A549 (cell line): ENCODE measurements around the gene AGBL2. TPM values are rescaled to one million over a fixed set of nuclear protein-coding genes. Genes with fewer than 3 reads are reported as not detected.
"Not testable (repeated sequence)": the region's sequence is repeated elsewhere in the genome, so short reads cannot be mapped to it uniquely, and the experiment has no call there.

Experiments used
- ATAC-seq, 2 experiments: fragments of 200-7000 bp in 1 of 2; fragments of >200 bp in 1 of 2; cut with Nextera tagmentation in 1 of 2; cut with Tn5 transposase in 1 of 2; 3 replicates each; pipeline versions ENCODE4 v1.8.0 to v1.9.1; 2018 to 2020; ENCODE audit warnings: mild to moderate bottlenecking in 1 of 2, moderate library complexity in 1 of 2
- CTCF ChIA-PET: fragments of 300-600 bp; sonication (Branson Sonifier 250); formaldehyde crosslinking; extraction: SDS; loops from one replicate; lab custom pipeline; 2021; ENCODE audit warnings: antibody characterized with exemption, inconsistent platforms; lab: Yijun Ruan, JAX
- POLR2A ChIA-PET: fragments of 350-600 bp; formaldehyde crosslinking; extraction: SDS; loops from one replicate; lab custom pipeline; 2021; ENCODE audit warnings: antibody characterized with exemption, inconsistent platforms; lab: Yijun Ruan, JAX
- DNase-seq, 2 experiments: peaks; one replicate each; pipeline versions ENCODE4 v3.0.0 to v3.0.0-alpha.2; 2011 to 2016; ENCODE audit warnings: low read depth in 1 of 2, low spot score in 1 of 2
- FAIRE-seq: peaks from 2 replicates; lab custom pipeline; 2011; peaks lifted over from hg19 to GRCh38; lab: Jason Lieb, UNC
- H3K27ac ChIP-seq, 2 experiments: fragments of >200 bp; sonication (Bioruptor Twin); formaldehyde crosslinking; 3 replicates each; pipeline ENCODE4 v1.5.1; 2016 to 2017
- H3K4me1 ChIP-seq: fragments of >200 bp; sonication (Bioruptor Twin); formaldehyde crosslinking; 3 replicates; pipeline ENCODE4 v1.6.1; 2016
- H3K4me2 ChIP-seq: fragments of >200 bp; sonication (Bioruptor Twin); formaldehyde crosslinking; 3 replicates; pipeline ENCODE4 v1.6.1; 2016
- H3K4me3 ChIP-seq: fragments of >200 bp; sonication (Bioruptor Twin); formaldehyde crosslinking; 3 replicates; pipeline ENCODE4 v1.5.1; 2016
- H3K9me3 ChIP-seq: fragments of >200 bp; sonication (Bioruptor Twin); formaldehyde crosslinking; 3 replicates; pipeline ENCODE4 v1.6.1; 2016
- ATOH8 ChIP-seq: fragments of 250-450 bp; sonication (Bioruptor Pico); IDR thresholded peaks from 2 replicates; pipeline ENCODE4 v1.5.0; 2020; ENCODE audit warnings: low read depth, mild to moderate bottlenecking, moderate library complexity
- BCL3 ChIP-seq: fragments of >200 bp; sonication (Bioruptor Twin); formaldehyde crosslinking; IDR thresholded peaks from 3 replicates; pipeline ENCODE4 v1.6.1; 2016
- BHLHE40 ChIP-seq: IDR thresholded peaks from 2 replicates; pipeline ENCODE4 v1.6.1; 2012; ENCODE audit warnings: low read depth, low read length, inconsistent platforms
- CBX2 ChIP-seq: fragments of 200-600 bp; sonication (generic); IDR thresholded peaks from 2 replicates; pipeline ENCODE4 v1.6.1; 2016; ENCODE audit warnings: low read depth, mild to moderate bottlenecking, borderline replicate concordance
- CHD4 ChIP-seq: fragments of 200-600 bp; sonication (generic); IDR thresholded peaks from 2 replicates; pipeline ENCODE4 v1.6.1; 2016; ENCODE audit warnings: antibody characterized with exemption, mild to moderate bottlenecking, borderline replicate concordance
- EHMT2 ChIP-seq: fragments of 200-600 bp; sonication (generic); IDR thresholded peaks from 2 replicates; pipeline ENCODE4 v1.6.1; 2016; ENCODE audit warnings: antibody characterized with exemption, low read depth, mild to moderate bottlenecking, moderate library complexity
- ELK1 ChIP-seq: fragments of 150-350 bp; IDR thresholded peaks from 2 replicates; pipeline ENCODE4 v1.6.1; 2014; ENCODE audit warnings: low read depth, mild to moderate bottlenecking, low read length
- FOSB ChIP-seq: fragments of 250-450 bp; sonication (Bioruptor Pico); IDR thresholded peaks from 2 replicates; pipeline ENCODE4 v1.5.0; 2020; ENCODE audit warnings: mild to moderate bottlenecking, moderate library complexity
- HDAC2 ChIP-seq: fragments of 200-600 bp; sonication (generic); IDR thresholded peaks from 2 replicates; pipeline ENCODE4 v1.6.1; 2016
- HOXA7 ChIP-seq: fragments of 250-450 bp; sonication (Bioruptor Pico); IDR thresholded peaks from 2 replicates; pipeline ENCODE4 v1.5.0; 2020; ENCODE audit warnings: mild to moderate bottlenecking, moderate library complexity
- HOXB13 ChIP-seq: fragments of 250-450 bp; sonication (Bioruptor Pico); IDR thresholded peaks from 2 replicates; pipeline ENCODE4 v1.5.0; 2020; ENCODE audit warnings: low read depth, mild to moderate bottlenecking, moderate library complexity
- KDM1A ChIP-seq: fragments of 200-600 bp; sonication (generic); IDR thresholded peaks from 2 replicates; pipeline ENCODE4 v1.6.1; 2016; ENCODE audit warnings: low read depth, mild to moderate bottlenecking
- MAZ ChIP-seq: fragments of 150-350 bp; IDR thresholded peaks from 2 replicates; pipeline ENCODE4 v1.6.1; 2014; ENCODE audit warnings: antibody characterized with exemption, low read depth, low read length, borderline replicate concordance
- MYC ChIP-seq: IDR thresholded peaks from 2 replicates; pipeline ENCODE4 v1.6.1; 2012; ENCODE audit warnings: mild to moderate bottlenecking, inconsistent platforms, low read length, improper control_type of control experiment, borderline replicate concordance
- NPAS2 ChIP-seq: fragments of 250-450 bp; sonication (Bioruptor Pico); IDR thresholded peaks from 2 replicates; pipeline ENCODE4 v1.8.0; 2022; ENCODE audit warnings: mild to moderate bottlenecking, moderate library complexity, borderline replicate concordance
- PBX3 ChIP-seq: IDR thresholded peaks from 2 replicates; pipeline ENCODE4 v1.6.1; 2012
- POLR2AphosphoS2 ChIP-seq: conservative IDR thresholded peaks from 2 replicates; pipeline ENCODE4 v1.6.1; 2012; ENCODE audit warnings: low read length, improper control_type of control experiment, inconsistent platforms
- RARB ChIP-seq: fragments of 250-450 bp; sonication (Bioruptor Pico); IDR thresholded peaks from 2 replicates; pipeline ENCODE4 v1.8.0; 2021; ENCODE audit warnings: mild to moderate bottlenecking, moderate library complexity
- REST ChIP-seq: fragments of 200-600 bp; sonication (generic); IDR thresholded peaks from 2 replicates; pipeline ENCODE4 v1.6.1; 2016; ENCODE audit warnings: antibody characterized with exemption, mild to moderate bottlenecking, moderate library complexity
- RNF2 ChIP-seq: fragments of 200-600 bp; sonication (generic); IDR thresholded peaks from 2 replicates; pipeline ENCODE4 v1.6.1; 2016; ENCODE audit warnings: low read depth, mild to moderate bottlenecking, antibody characterized with exemption, moderate library complexity, borderline replicate concordance
- SREBF2 ChIP-seq: fragments of 450-650 bp; IDR thresholded peaks from 2 replicates; pipeline ENCODE4 v1.6.1; 2014; ENCODE audit warnings: mild to moderate bottlenecking, moderate library complexity
- ZC3H11A ChIP-seq: fragments of 450-650 bp; IDR thresholded peaks from 2 replicates; pipeline ENCODE4 v1.6.1; 2014; ENCODE audit warnings: antibody characterized with exemption, mild to moderate bottlenecking
- ZNF302 ChIP-seq: fragments of 250-450 bp; sonication (Bioruptor Pico); IDR thresholded peaks from 2 replicates; pipeline ENCODE4 v1.9.0; 2021; ENCODE audit warnings: inconsistent platforms, mild to moderate bottlenecking, moderate library complexity
- WGBS: methylation state at CpG from one replicate; pipeline ENCODE4 v1.1.6; 2017; ENCODE audit errors: missing lambda C conversion rate; 5-methylcytosine and 5-hydroxymethylcytosine counted together
- polyA plus RNA-seq, 4 experiments: library from polyadenylated mRNA; depleted of rRNA in 3 of 4; stranded (reverse); fragments of >200 nt; fragmentation: RNase III in 1 of 4; extraction: RNeasy Plus Mini Kit Qiagen cat#74134 plus additional on column Dnase treatment in 1 of 4; gene quantifications; 2 replicates in 3 of 4; 3 replicates in 1 of 4; pipeline ENCODE4 v1.2.3, GENCODE V29; 2011 to 2017

AGBL2 gene
- polyA plus RNA-seq, 2 of the 4 experiments (the other 2 are of a cell fraction): 1.9 to 7.4 TPM

- WGBS: 82% methylated on average over 5 of the region's 5 CpGs
- FAIRE-seq: no peak
- H3K4me2 ChIP-seq: no peak overlapping the region
- CTCF ChIA-PET: no interaction called here
- no peak for ATAC-seq
- no peaks in the 10 kb centered on the region for H3K9me3 ChIP-seq
- H3K4me1 ChIP-seq: no peaks in the 10 kb centered on the region
- H3K4me3 ChIP-seq: no peak overlapping the region
- POLR2A ChIA-PET: interaction anchor here (0.6 kb wide), 1 partner anchor 9 kb away, joined by 3 read pairs; no protein-coding TSS in a partner anchor
- no peak overlapping the region for H3K27ac ChIP-seq
- TF ChIP-seq BHLHE40: no peak
- no peak for TF ChIP-seq MYC
- no peak for TF ChIP-seq REST
- TF ChIP-seq NPAS2 (CRISPR knock-in tag): no peak
- TF ChIP-seq BCL3: no peak
- no peak for TF ChIP-seq RNF2
- no peak for TF ChIP-seq HOXB13 (CRISPR knock-in tag)
- TF ChIP-seq MAZ: no peak
- no peak for TF ChIP-seq PBX3
- TF ChIP-seq CBX2: no peak
- TF ChIP-seq ZC3H11A: no peak
- TF ChIP-seq HOXA7 (CRISPR knock-in tag): no peak
- no peak for DNase-seq
These were observed 35.6 kb upstream of the AGBL2 start for GRCh38 chr11:47750725-47751124.

GRCh38 chr11:47742494-47742893, 27.3 kb upstream of the AGBL2 start:
- ATAC-seq, H3K4me2 ChIP-seq, H3K9me3 ChIP-seq, DNase-seq, POLR2A ChIA-PET, H3K27ac ChIP-seq, H3K4me3 ChIP-seq, H3K4me1 ChIP-seq, FAIRE-seq: not testable (repeated sequence)
- CTCF ChIA-PET: interaction anchor here (1.1 kb wide), 1 partner anchor 16 kb away, joined by 3 read pairs; no protein-coding TSS in a partner anchor
- 90% methylated on average over 7 of the region's 7 CpGs for WGBS

- FAIRE-seq, ATAC-seq, H3K4me1 ChIP-seq, H3K4me2 ChIP-seq, H3K4me3 ChIP-seq, H3K27ac ChIP-seq, DNase-seq, H3K9me3 ChIP-seq, POLR2A ChIA-PET: not testable (repeated sequence)
- CTCF ChIA-PET: interaction anchor here (1.1 kb wide), 1 partner anchor 23 kb away, joined by 4 read pairs; no protein-coding TSS in a partner anchor
- WGBS: 92% methylated on average over 7 of the region's 7 CpGs
These were observed 22.6 kb upstream of the AGBL2 start for GRCh38 chr11:47737817-47738216.

GRCh38 chr11:47732271-47732670, 17.1 kb upstream of the AGBL2 start:
- no peak for FAIRE-seq
- Histone ChIP-seq H3K27ac (no peak overlapping the region), H3K4me2 (no peak overlapping the region), H3K4me1 (no peaks in the 10 kb centered on the region), H3K9me3 (no peaks in the 10 kb centered on the region), H3K4me3 (no peak overlapping the region)
- 93% methylated on average over 10 of the region's 10 CpGs for WGBS
- ATAC-seq: no peak
- DNase-seq: no peak
- ChIA-PET POLR2A (no interaction called here), CTCF (no interaction called here)
- TF ChIP-seq EHMT2 (no peak), HOXB13 (CRISPR knock-in tag) (no peak), SREBF2 (no peak), KDM1A (no peak), CHD4 (no peak), HDAC2 (no peak), HOXA7 (CRISPR knock-in tag) (no peak), FOSB (CRISPR knock-in tag) (no peak), ELK1 (no peak), ZNF302 (no peak), POLR2AphosphoS2 (no peak), ZC3H11A (no peak), RARB (no peak), ATOH8 (CRISPR knock-in tag) (no peak)
